ENCODE measurements around the gene TPCN1. TPM values are rescaled to one million over a fixed set of nuclear protein-coding genes. Genes with fewer than 3 reads are reported as not detected.
A peak's percentile ranks its signal among the peaks of the same experiment; 100 is the strongest.

TPCN1 gene
- total and polyA plus RNA-seq, 2 experiments from 2014 or later: 14.4 to 16.2 TPM

- Mint-ChIP-seq H3K27me3 (ENCODE audit: insufficient read depth, low read depth, poor library complexity) (peaks cover 6% of the 10 kb centered on the region), H3K4me1 (peaks cover 34% of the 10 kb centered on the region), H3K36me3 (ENCODE audit: low read depth) (peaks cover 43% of the 10 kb centered on the region), H3K27ac (peak overlapping the region; percentile 90), H3K4me3 (no peak overlapping the region), H3K9me3 (no peaks in the 10 kb centered on the region; the same call in 2 of the 3 replicates)
- Histone ChIP-seq H3K36me3 (ENCODE audit: insufficient read depth) (peaks cover 9% of the 10 kb centered on the region; the same call in 1 of the 2 replicates), H3K27ac (ENCODE audit: low read depth) (peak overlapping the region; percentile 74), H3K4me3 (peak overlapping the region; percentile 18; the same call in 1 of the 2 replicates), H3K27me3 (ENCODE audit: insufficient read depth) (no peaks in the 10 kb centered on the region), H3K4me2 (peak overlapping the region; percentile 72), H3K79me2 (replicated peaks; ENCODE audit: insufficient read depth) (no peaks in the 10 kb centered on the region), H3K4me1 (ENCODE audit: insufficient read depth) (peaks cover 15% of the 10 kb centered on the region), H3K9me2 (ENCODE audit: insufficient read depth) (no peaks in the 10 kb centered on the region), H3F3A (replicated peaks; ENCODE audit: low read depth) (no peaks in the 10 kb centered on the region), H4K20me1 (replicated peaks; ENCODE audit: insufficient read depth) (no peaks in the 10 kb centered on the region), H2AFZ (no peak overlapping the region)
- DNase-seq (ENCODE audit: low spot score) (no peak), ATAC-seq (no peak)
- TF ChIP-seq EZH2 (IDR thresholded peaks at IDR 0.05; ENCODE audit: low read depth, unreplicated experiment) (no peak), STAT1 (IDR thresholded peaks at IDR 0.05; ENCODE audit: unreplicated experiment) (no peak), ZNF462 (CRISPR knock-in tag; IDR thresholded peaks at IDR 0.05) (no peak), JUNB (IDR thresholded peaks at IDR 0.05; ENCODE audit: unreplicated experiment) (no peak), ZNF331 (CRISPR knock-in tag; IDR thresholded peaks at IDR 0.05; ENCODE audit: low read depth) (no peak)
- TF ChIP-seq, protein P1, sequence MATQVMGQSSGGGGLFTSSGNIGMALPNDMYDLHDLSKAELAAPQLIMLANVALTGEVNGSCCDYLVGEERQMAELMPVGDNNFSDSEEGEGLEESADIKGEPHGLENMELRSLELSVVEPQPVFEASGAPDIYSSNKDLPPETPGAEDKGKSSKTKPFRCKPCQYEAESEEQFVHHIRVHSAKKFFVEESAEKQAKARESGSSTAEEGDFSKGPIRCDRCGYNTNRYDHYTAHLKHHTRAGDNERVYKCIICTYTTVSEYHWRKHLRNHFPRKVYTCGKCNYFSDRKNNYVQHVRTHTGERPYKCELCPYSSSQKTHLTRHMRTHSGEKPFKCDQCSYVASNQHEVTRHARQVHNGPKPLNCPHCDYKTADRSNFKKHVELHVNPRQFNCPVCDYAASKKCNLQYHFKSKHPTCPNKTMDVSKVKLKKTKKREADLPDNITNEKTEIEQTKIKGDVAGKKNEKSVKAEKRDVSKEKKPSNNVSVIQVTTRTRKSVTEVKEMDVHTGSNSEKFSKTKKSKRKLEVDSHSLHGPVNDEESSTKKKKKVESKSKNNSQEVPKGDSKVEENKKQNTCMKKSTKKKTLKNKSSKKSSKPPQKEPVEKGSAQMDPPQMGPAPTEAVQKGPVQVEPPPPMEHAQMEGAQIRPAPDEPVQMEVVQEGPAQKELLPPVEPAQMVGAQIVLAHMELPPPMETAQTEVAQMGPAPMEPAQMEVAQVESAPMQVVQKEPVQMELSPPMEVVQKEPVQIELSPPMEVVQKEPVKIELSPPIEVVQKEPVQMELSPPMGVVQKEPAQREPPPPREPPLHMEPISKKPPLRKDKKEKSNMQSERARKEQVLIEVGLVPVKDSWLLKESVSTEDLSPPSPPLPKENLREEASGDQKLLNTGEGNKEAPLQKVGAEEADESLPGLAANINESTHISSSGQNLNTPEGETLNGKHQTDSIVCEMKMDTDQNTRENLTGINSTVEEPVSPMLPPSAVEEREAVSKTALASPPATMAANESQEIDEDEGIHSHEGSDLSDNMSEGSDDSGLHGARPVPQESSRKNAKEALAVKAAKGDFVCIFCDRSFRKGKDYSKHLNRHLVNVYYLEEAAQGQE (IDR thresholded peaks at IDR 0.05; ENCODE audit: unreplicated experiment): no peak
Measured at GRCh38 chr12:113232089-113232839, 11.0 kb downstream of the TPCN1 start.
